ENCODE data around the gene CLDN16. TPM values are rescaled to one million over a fixed set of nuclear protein-coding genes. Genes with fewer than 3 reads are reported as not detected.

The CLDN16 gene
- polyA plus RNA-seq, 1 donor (not counting 4 experiments of a cell fraction or from before 2014, with no cell fraction given): 0.88 TPM

DNA sequence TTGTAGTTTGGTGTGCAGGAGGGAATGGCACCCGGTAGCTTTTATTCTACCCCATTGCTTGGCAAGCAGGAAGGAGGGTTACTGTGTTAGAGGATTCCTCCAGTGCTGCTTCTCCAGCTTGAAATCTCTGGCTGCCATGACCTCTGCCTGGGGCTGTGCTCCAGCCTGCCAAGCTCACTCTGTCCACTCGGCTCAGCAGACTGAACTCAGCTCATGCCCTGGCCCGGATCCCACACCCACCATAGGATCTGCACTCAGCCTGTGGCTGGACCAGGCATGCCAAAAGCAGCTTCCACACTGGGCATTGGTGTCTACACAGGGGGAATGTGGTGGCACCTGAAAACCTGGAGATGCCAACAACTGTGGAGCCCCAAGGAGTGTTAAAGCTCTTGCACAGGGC, 26.3 kb downstream of the CLDN16 start:
- dilution Hi-C loops (cut with MboI; ENCODE audit: extremely low pct_ligation_motif_present, low sequenced_read_pairs): no loop called here
- H3K27me3 ChIP-seq (ENCODE audit: control insufficient read depth, extremely low read depth, insufficient read depth, low read length): no peaks in the 10 kb centered on the region
- no peaks in the 10 kb centered on the region for H3K36me3 ChIP-seq (ENCODE audit: control insufficient read depth in 2 of 2, extremely low read depth in 1 of 2, insufficient read depth in 2 of 2, low read length in 2 of 2)
- H3K9ac ChIP-seq (ENCODE audit: control insufficient read depth, extremely low read depth, insufficient read depth, low read length): no peak overlapping the region
- no peak overlapping the region for H3K4me2 ChIP-seq (ENCODE audit: control insufficient read depth, extremely low read depth, insufficient read depth, low read depth, low read length)
- H3K4me3 ChIP-seq (ENCODE audit: control insufficient read depth in 2 of 3, extremely low read depth in 1 of 3, insufficient read depth in 2 of 3, low read depth in 1 of 3, low read length in 3 of 3): no peak overlapping the region
- no peaks in the 10 kb centered on the region for H3K9me3 ChIP-seq (ENCODE audit: control insufficient read depth, low read depth, low read length)
- no peak for FAIRE-seq
- no peaks in the 10 kb centered on the region for H3K79me2 ChIP-seq (ENCODE audit: control insufficient read depth, insufficient read depth, low read length)
- H3K27ac ChIP-seq (ENCODE audit: control insufficient read depth, insufficient read depth, low read length): no peak overlapping the region
- H3K9me1 ChIP-seq (ENCODE audit: control insufficient read depth, extremely low read depth, insufficient read depth, low read length): no peaks in the 10 kb centered on the region
- H2AFZ ChIP-seq (ENCODE audit: control insufficient read depth, low read length): no peak overlapping the region
- DNase-seq (ENCODE audit: low read depth, low spot score): no peak
- TF ChIP-seq EZH2 (IDR thresholded peaks at IDR 0.05; ENCODE audit: low read length): no peak
- TF ChIP-seq, protein P1, sequence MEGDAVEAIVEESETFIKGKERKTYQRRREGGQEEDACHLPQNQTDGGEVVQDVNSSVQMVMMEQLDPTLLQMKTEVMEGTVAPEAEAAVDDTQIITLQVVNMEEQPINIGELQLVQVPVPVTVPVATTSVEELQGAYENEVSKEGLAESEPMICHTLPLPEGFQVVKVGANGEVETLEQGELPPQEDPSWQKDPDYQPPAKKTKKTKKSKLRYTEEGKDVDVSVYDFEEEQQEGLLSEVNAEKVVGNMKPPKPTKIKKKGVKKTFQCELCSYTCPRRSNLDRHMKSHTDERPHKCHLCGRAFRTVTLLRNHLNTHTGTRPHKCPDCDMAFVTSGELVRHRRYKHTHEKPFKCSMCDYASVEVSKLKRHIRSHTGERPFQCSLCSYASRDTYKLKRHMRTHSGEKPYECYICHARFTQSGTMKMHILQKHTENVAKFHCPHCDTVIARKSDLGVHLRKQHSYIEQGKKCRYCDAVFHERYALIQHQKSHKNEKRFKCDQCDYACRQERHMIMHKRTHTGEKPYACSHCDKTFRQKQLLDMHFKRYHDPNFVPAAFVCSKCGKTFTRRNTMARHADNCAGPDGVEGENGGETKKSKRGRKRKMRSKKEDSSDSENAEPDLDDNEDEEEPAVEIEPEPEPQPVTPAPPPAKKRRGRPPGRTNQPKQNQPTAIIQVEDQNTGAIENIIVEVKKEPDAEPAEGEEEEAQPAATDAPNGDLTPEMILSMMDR (optimal IDR thresholded peaks at IDR 0.05 in 1 of 3, IDR thresholded peaks at IDR 0.05 in 1 of 3, conservative IDR thresholded peaks at IDR 0.05 in 1 of 3; ENCODE audit: extremely low read depth in 1 of 3, insufficient read depth in 2 of 3, low read length in 3 of 3): no peak
- H4K20me1 ChIP-seq (ENCODE audit: control insufficient read depth, extremely low read depth, insufficient read depth, low read length): no peaks in the 10 kb centered on the region
- H3K4me1 ChIP-seq (ENCODE audit: control insufficient read depth, extremely low read depth, insufficient read depth, low read length): no peaks in the 10 kb centered on the region

GRCh38 chr3:190424108-190424477, 36.1 kb downstream of the CLDN16 start:
- peak overlapping the region; percentile 13 for H3K27ac ChIP-seq (ENCODE audit: control insufficient read depth, insufficient read depth, low read length)
- dilution Hi-C loops (cut with MboI; ENCODE audit: extremely low pct_ligation_motif_present, low sequenced_read_pairs): no loop called here
- H3K9me3 ChIP-seq (ENCODE audit: control insufficient read depth, low read depth, low read length): no peaks in the 10 kb centered on the region
- DNase-seq (ENCODE audit: low read depth, low spot score) (no peak), FAIRE-seq (no peak)
- H3K9ac ChIP-seq (ENCODE audit: control insufficient read depth, extremely low read depth, insufficient read depth, low read length): no peak overlapping the region
- H3K27me3 ChIP-seq (ENCODE audit: control insufficient read depth, extremely low read depth, insufficient read depth, low read length): no peaks in the 10 kb centered on the region
- H3K4me2 ChIP-seq (ENCODE audit: control insufficient read depth, extremely low read depth, insufficient read depth, low read depth, low read length): no peak overlapping the region
- no peaks in the 10 kb centered on the region for H4K20me1 ChIP-seq (ENCODE audit: control insufficient read depth, extremely low read depth, insufficient read depth, low read length)
- no peaks in the 10 kb centered on the region for H3K79me2 ChIP-seq (ENCODE audit: control insufficient read depth, insufficient read depth, low read length)
- TF ChIP-seq EZH2 (IDR thresholded peaks at IDR 0.05; ENCODE audit: low read length): no peak
- TF ChIP-seq, protein P1 (optimal IDR thresholded peaks at IDR 0.05 in 1 of 3, IDR thresholded peaks at IDR 0.05 in 1 of 3, conservative IDR thresholded peaks at IDR 0.05 in 1 of 3; ENCODE audit: extremely low read depth in 1 of 3, insufficient read depth in 2 of 3, low read length in 3 of 3): no peak
- no peaks in the 10 kb centered on the region for H3K36me3 ChIP-seq (ENCODE audit: control insufficient read depth in 2 of 2, extremely low read depth in 1 of 2, insufficient read depth in 2 of 2, low read length in 2 of 2)
- no peaks in the 10 kb centered on the region for H3K4me1 ChIP-seq (ENCODE audit: control insufficient read depth, extremely low read depth, insufficient read depth, low read length)
- no peak overlapping the region for H3K4me3 ChIP-seq (ENCODE audit: control insufficient read depth in 2 of 3, extremely low read depth in 1 of 3, insufficient read depth in 2 of 3, low read depth in 1 of 3, low read length in 3 of 3)
- H3K9me1 ChIP-seq (ENCODE audit: control insufficient read depth, extremely low read depth, insufficient read depth, low read length): no peaks in the 10 kb centered on the region
- peak overlapping the region; percentile 45 for H2AFZ ChIP-seq (ENCODE audit: control insufficient read depth, low read length)
